Activated CD8-positive, alpha-beta memory T cell treated with anti-CD3 and anti-CD28 coated beads for 36 hours (primary cell): ENCODE results near the gene MXRA7. TPM values are rescaled to one million over a fixed set of nuclear protein-coding genes. Genes with fewer than 3 reads are reported as not detected.

Experiments used
- CTCF ChIA-PET: fragments of 350-600 bp; sonication (Branson Sonifier 250); formaldehyde crosslinking; loops from one replicate; lab custom pipeline; 2021; ENCODE audit warnings: antibody characterized with exemption; lab: Charles Lee
- POLR2A ChIA-PET: fragments of 350-600 bp; sonication (Branson Sonifier 250); formaldehyde crosslinking; loops from one replicate; lab custom pipeline; 2021; ENCODE audit warnings: antibody characterized with exemption; lab: Charles Lee
- total RNA-seq, 2 experiments: library from RNA; stranded (reverse); gene quantifications; one replicate each; pipeline ENCODE4 v1.2.3, GENCODE V29; 2021

Gene MXRA7
- total RNA-seq, 2 experiments from 2014 or later, result 24.5 to 26.0 TPM

GRCh38 chr17:76675648-76676047 lies 35.1 kb downstream of the MXRA7 start:
- POLR2A ChIA-PET, result interaction anchor here (0.7 kb wide), 1 partner anchor 530 kb away, joined by 3 read pairs; no protein-coding TSS in a partner anchor
- CTCF ChIA-PET, result interaction anchor here (0.6 to 1.2 kb wide), 2 partner anchors 36 to 467 kb away, joined by 4 read pairs; no protein-coding TSS in a partner anchor

GRCh38 chr17:76674600-76674999 lies 36.2 kb downstream of the MXRA7 start:
- ChIA-PET CTCF (interaction anchor here (1.2 kb wide), 1 partner anchor 37 kb away, joined by 4 read pairs; no protein-coding TSS in a partner anchor), POLR2A (no interaction called here)

GRCh38 chr17:76673729-76674128 lies 37.0 kb downstream of the MXRA7 start:
- POLR2A ChIA-PET, result no interaction called here
- CTCF ChIA-PET, result no interaction called here

- ChIA-PET CTCF (no interaction called here), POLR2A (no interaction called here)
Measured at GRCh38 chr17:76672892-76673291, 37.9 kb downstream of the MXRA7 start.

GRCh38 chr17:76672270-76672851 lies 38.4 kb downstream of the MXRA7 start:
- CTCF ChIA-PET, result interaction anchor here (0.9 to 2.4 kb wide), 5 partner anchors 9 to 115 kb away, joined by 3 to 11 read pairs (median 3); no protein-coding TSS in a partner anchor
- POLR2A ChIA-PET, result interaction anchor here (1.5 kb wide), 1 partner anchor 115 kb away, joined by 11 read pairs; no protein-coding TSS in a partner anchor

- ChIA-PET CTCF (interaction anchor here (0.9 to 2.4 kb wide), 6 partner anchors 9 to 115 kb away, joined by 3 to 11 read pairs (median 4); no protein-coding TSS in a partner anchor), POLR2A (interaction anchor here (0.7 to 1.5 kb wide), 3 partner anchors 115 to 126 kb away, joined by 3 to 11 read pairs (median 5); no protein-coding TSS in a partner anchor)
Measured at GRCh38 chr17:76671912-76672262, 38.9 kb downstream of the MXRA7 start.

GRCh38 chr17:76671123-76671911 lies 39.4 kb downstream of the MXRA7 start:
- POLR2A ChIA-PET, result interaction anchor here (0.7 to 1.5 kb wide), 3 partner anchors 114 to 126 kb away, joined by 3 to 11 read pairs (median 5); no protein-coding TSS in a partner anchor
- CTCF ChIA-PET, result interaction anchor here (0.5 to 2.4 kb wide), 8 partner anchors 9 to 1327 kb away, joined by 3 to 11 read pairs (median 3); no protein-coding TSS in a partner anchor

- ChIA-PET POLR2A (interaction anchor here (1.0 kb wide), 1 partner anchor 125 kb away, joined by 3 read pairs; no protein-coding TSS in a partner anchor), CTCF (interaction anchor here (0.7 to 2.4 kb wide), 5 partner anchors 9 to 70 kb away, joined by 3 to 11 read pairs (median 3); no protein-coding TSS in a partner anchor)
Measured at GRCh38 chr17:76670718-76671122, 40.0 kb downstream of the MXRA7 start.

- POLR2A ChIA-PET, result no interaction called here
- CTCF ChIA-PET, result interaction anchor here (1.3 to 2.4 kb wide), 2 partner anchors 11 to 69 kb away, joined by 3 to 11 read pairs; no protein-coding TSS in a partner anchor
Measured at GRCh38 chr17:76670020-76670717, 40.6 kb downstream of the MXRA7 start.

- CTCF ChIA-PET, result interaction anchor here (0.6 kb wide), 2 partner anchors 315 to 495 kb away, joined by 3 read pairs; no protein-coding TSS in a partner anchor
- POLR2A ChIA-PET, result no interaction called here
Measured at GRCh38 chr17:76667786-76668453, 42.8 kb downstream of the MXRA7 start.

GRCh38 chr17:76667491-76667755 lies 43.3 kb downstream of the MXRA7 start:
- CTCF ChIA-PET, result interaction anchor here (0.6 kb wide), 1 partner anchor 315 kb away, joined by 3 read pairs; no protein-coding TSS in a partner anchor
- POLR2A ChIA-PET, result no interaction called here

- ChIA-PET POLR2A (no interaction called here), CTCF (interaction anchor here (2.4 kb wide), 1 partner anchor 21 kb away, joined by 5 read pairs; no protein-coding TSS in a partner anchor)
Measured at GRCh38 chr17:76660656-76661042, 50.1 kb downstream of the MXRA7 start.

GRCh38 chr17:76659928-76660655 lies 50.7 kb downstream of the MXRA7 start:
- ChIA-PET POLR2A (no interaction called here), CTCF (no interaction called here)

- CTCF ChIA-PET, result interaction anchor here (0.6 to 1.0 kb wide), 3 partner anchors 24 to 820 kb away, joined by 3 to 5 read pairs (median 3); no protein-coding TSS in a partner anchor
- POLR2A ChIA-PET, result no interaction called here
Measured at GRCh38 chr17:76658242-76658662, 52.5 kb downstream of the MXRA7 start.

GRCh38 chr17:76657505-76658241 lies 53.1 kb downstream of the MXRA7 start:
- CTCF ChIA-PET, result interaction anchor here (0.6 to 2.4 kb wide), 4 partner anchors 24 to 821 kb away, joined by 3 to 6 read pairs (median 4); no protein-coding TSS in a partner anchor
- POLR2A ChIA-PET, result no interaction called here

- ChIA-PET POLR2A (no interaction called here), CTCF (interaction anchor here (0.6 to 0.7 kb wide), 3 partner anchors 34 to 188 kb away, joined by 3 to 4 read pairs (median 3); a partner anchor contains a TSS)
Measured at GRCh38 chr17:76654408-76654807, 56.4 kb downstream of the MXRA7 start.

- POLR2A ChIA-PET, result no interaction called here
- CTCF ChIA-PET, result no interaction called here
Measured at GRCh38 chr17:76650504-76650903, 60.3 kb downstream of the MXRA7 start.
